Endothelial cell of umbilical vein (primary cell): ENCODE measurements around the gene NEDD4. TPM values are rescaled to one million over a fixed set of nuclear protein-coding genes. Genes with fewer than 3 reads are reported as not detected.

Source experiments
- BruUV-seq: library from RNA; stranded (reverse); fragments of 400-500 nt; replicated peaks from 2 replicates; lab custom pipeline; 2021; lab: Mats Ljungman, UMichigan
- CTCF ChIA-PET: fragments of 300-600, 350-600 bp; sonication (Branson Sonifier 250); formaldehyde crosslinking; loops from one replicate; lab custom pipeline; 2021; ENCODE audit warnings: antibody characterized with exemption, inconsistent platforms; lab: Charles Lee
- POLR2A ChIA-PET: fragments of 300-600, 350-600 bp; sonication (Branson Sonifier 250); formaldehyde crosslinking; loops from one replicate; lab custom pipeline; 2021; ENCODE audit warnings: antibody characterized with exemption, inconsistent platforms; lab: Charles Lee
- DNase-seq: peaks from one replicate; pipeline ENCODE4 v3.0.0-alpha.2; 2011; ENCODE audit warnings: low read depth, low spot score
- FAIRE-seq: peaks from 2 replicates; lab custom pipeline; 2011; peaks lifted over from hg19 to GRCh38; lab: Jason Lieb, UNC
- H2AFZ ChIP-seq: 2 replicates; pipeline ENCODE4 v1.6.0; 2012; ENCODE audit warnings: low read depth, low read length, control low read depth, inconsistent platforms
- H3K27ac ChIP-seq: 2 replicates; pipeline ENCODE4 v1.5.1; 2011; ENCODE audit warnings: low read depth, mild to moderate bottlenecking, control low read depth, low read length, moderate library complexity; ENCODE audit not compliant: insufficient read depth
- H3K27me3 ChIP-seq, 2 experiments: 2 replicates each; pipeline versions ENCODE4 v1.6.0 to v1.6.1; 2011; ENCODE audit warnings: low read length in 2 of 2, mixed read lengths in 1 of 2; ENCODE audit not compliant: control insufficient read depth in 2 of 2, insufficient read depth in 2 of 2
- H3K36me3 ChIP-seq, 2 experiments: 2 replicates in 1 of 2; 3 replicates in 1 of 2; pipeline ENCODE4 v1.5.1; 2011; ENCODE audit warnings: low read length in 2 of 2, mild to moderate bottlenecking in 1 of 2, moderate library complexity in 1 of 2; ENCODE audit not compliant: control insufficient read depth in 2 of 2, insufficient read depth in 2 of 2; ENCODE audit errors: extremely low read depth in 1 of 2
- H3K4me1 ChIP-seq: 3 replicates; pipeline ENCODE4 v1.5.1; 2011; ENCODE audit warnings: mild to moderate bottlenecking, low read length; ENCODE audit not compliant: control insufficient read depth, insufficient read depth; ENCODE audit errors: extremely low read depth
- H3K4me2 ChIP-seq: 2 replicates; pipeline ENCODE4 v1.6.1; 2011; ENCODE audit warnings: low read length, control low read depth, mixed read lengths; ENCODE audit not compliant: insufficient read depth
- H3K4me3 ChIP-seq, 3 experiments: fragments of 200-600 bp in 1 of 3; sonication (generic), shearing (Covaris generic) in 1 of 3; replicated peaks in 1 of 3; 2 replicates each; pipeline ENCODE4 v1.5.1; 2011 to 2016; ENCODE audit warnings: control low read depth in 3 of 3, low read length in 3 of 3, mild to moderate bottlenecking in 2 of 3, inconsistent platforms in 1 of 3, low read depth in 1 of 3, moderate library complexity in 1 of 3; ENCODE audit not compliant: insufficient read depth in 1 of 3
- H3K79me2 ChIP-seq: 2 replicates; pipeline ENCODE4 v1.6.0; 2012; ENCODE audit warnings: low read length, inconsistent platforms; ENCODE audit not compliant: control insufficient read depth, insufficient read depth
- H3K9ac ChIP-seq: replicated peaks from 2 replicates; pipeline ENCODE3; 2011; ENCODE audit warnings: low read length, control low read depth; ENCODE audit not compliant: insufficient read depth; ENCODE audit errors: extremely low read depth
- H3K9me1 ChIP-seq: replicated peaks from 3 replicates; pipeline ENCODE4 v1.6.0; 2011; ENCODE audit warnings: mild to moderate bottlenecking, low read length; ENCODE audit not compliant: control insufficient read depth, insufficient read depth; ENCODE audit errors: extremely low read depth
- H3K9me3 ChIP-seq: replicated peaks from 2 replicates; pipeline ENCODE4 v1.5.1; 2012; ENCODE audit warnings: low read length, inconsistent platforms; ENCODE audit not compliant: control insufficient read depth, insufficient read depth
- H4K20me1 ChIP-seq: replicated peaks from 2 replicates; pipeline ENCODE3; 2011; ENCODE audit warnings: mild to moderate bottlenecking, low read length; ENCODE audit not compliant: control insufficient read depth, insufficient read depth; ENCODE audit errors: extremely low read depth
- EZH2 ChIP-seq: IDR thresholded peaks from 2 replicates; pipeline ENCODE4 v1.6.1; 2012; ENCODE audit warnings: borderline replicate concordance, low read depth, mild to moderate bottlenecking, moderate library complexity, low read length, inconsistent platforms; ENCODE audit not compliant: severe bottlenecking
- FOS ChIP-seq: IDR thresholded peaks from 2 replicates; pipeline ENCODE4 v1.6.1; 2011; ENCODE audit warnings: mild to moderate bottlenecking, low read length, moderate library complexity, borderline replicate concordance; ENCODE audit not compliant: insufficient read depth
- GATA2 ChIP-seq: IDR thresholded peaks from 2 replicates; pipeline ENCODE4 v1.7.0; 2011; ENCODE audit warnings: low read depth, mild to moderate bottlenecking, moderate library complexity, mixed read lengths, low read length; ENCODE audit not compliant: insufficient read length, insufficient read depth
- JUN ChIP-seq: IDR thresholded peaks from 2 replicates; pipeline ENCODE4 v1.6.1; 2011; ENCODE audit warnings: borderline replicate concordance, low read depth; ENCODE audit not compliant: insufficient read length, insufficient read depth
- MAX ChIP-seq: IDR thresholded peaks from 2 replicates; pipeline ENCODE4 v1.6.1; 2011; ENCODE audit not compliant: insufficient read depth, insufficient read length
- MYC ChIP-seq: IDR thresholded peaks from one replicate; pipeline ENCODE4 v1.6.1; 2011; ENCODE audit warnings: mild to moderate bottlenecking, low read depth, low read length
- POLR2A ChIP-seq: IDR thresholded peaks from 2 replicates; pipeline ENCODE4 v1.6.1; 2012; ENCODE audit warnings: low read depth, mild to moderate bottlenecking, control low read depth, low read length
- POLR2AphosphoS5 ChIP-seq: IDR thresholded peaks from 2 replicates; pipeline ENCODE4 v1.6.1; 2012; ENCODE audit warnings: low read depth, mild to moderate bottlenecking, control low read depth, low read length, moderate library complexity; ENCODE audit not compliant: insufficient read depth
- dilution Hi-C: fragments of 300-500 bp; cut with MboI; formaldehyde crosslinking; loops from one replicate; pipeline ENCODE4 v1.15.0; 2019; ENCODE audit warnings: low sequenced_read_pairs; ENCODE audit not compliant: extremely low pct_ligation_motif_present
- intact Hi-C: fragments of 100-400 bp; cut with micrococcal nuclease; formaldehyde crosslinking; loops from one replicate; pipeline ENCODE4 v1.10.0; 2022
- polyA plus RNA-seq, 4 experiments: library from polyadenylated mRNA; depleted of rRNA in 3 of 4; stranded (reverse) in 3 of 4; unstranded in 1 of 4; fragments of >200 nt; gene quantifications; 2 replicates each; pipeline versions ENCODE4 v1.2.1 to v1.2.3, GENCODE V29; 2011 to 2012; ENCODE audit warnings: missing spikeins in 1 of 4
- total RNA-seq: library from RNA; stranded (reverse); gene quantifications from 2 replicates; pipeline ENCODE4 v1.2.3, GENCODE V29; 2021
- TF ChIP-seq, protein P1 (sequence below), 2 donors: IDR thresholded peaks; 1 replicate in 1 of 2; 2 replicates in 1 of 2; pipeline ENCODE4 v1.5.1; 2011; ENCODE audit warnings: low read length in 2 of 2, mild to moderate bottlenecking in 2 of 2, moderate library complexity in 2 of 2, control low read depth in 1 of 2, inconsistent platforms in 1 of 2, low read depth in 1 of 2; ENCODE audit not compliant: insufficient read depth in 1 of 2; ENCODE audit errors: extremely low read depth in 1 of 2

Gene NEDD4
- total and polyA plus RNA-seq, 2 donors (not counting 3 experiments of a cell fraction or from before 2014, with no cell fraction given) = 9.2 to 39.0 TPM

DNA sequence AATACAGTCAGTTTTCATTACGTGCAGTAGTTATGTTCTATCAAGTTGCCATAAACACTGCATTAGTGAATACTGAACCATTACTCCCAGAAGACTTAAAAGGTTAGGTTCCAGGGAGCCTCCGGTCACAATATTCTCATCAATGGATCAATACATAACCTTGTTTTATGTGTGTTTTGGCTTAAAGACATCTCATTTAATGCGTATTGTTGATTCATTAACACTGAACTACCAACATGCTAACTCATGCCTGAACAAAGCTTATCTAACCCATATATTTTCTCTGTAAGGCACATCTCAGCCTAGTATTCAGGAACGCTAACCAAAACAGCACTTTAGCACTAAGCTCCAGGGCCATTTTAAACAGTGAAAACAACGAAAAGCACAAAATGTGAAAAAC is 24.1 kb upstream of the NEDD4 start:
- H3K9me3 ChIP-seq = no peaks in the 10 kb centered on the region
- intact Hi-C loops = no loop called here
- no TSS peak for BruUV-seq

More for the DNA sequence above, 24.1 kb upstream of the NEDD4 start:
- Histone ChIP-seq H3K4me3 (no peak overlapping the region), H3K36me3 (no peaks in the 10 kb centered on the region), H3K9me1 (no peaks in the 10 kb centered on the region), H3K27me3 (peaks cover 7 to 10% of the 10 kb centered on the region in 2 experiments), H3K4me1 (no peaks in the 10 kb centered on the region), H3K79me2 (no peaks in the 10 kb centered on the region), H2AFZ (no peak overlapping the region), H3K27ac (no peak overlapping the region), H3K4me2 (no peak overlapping the region), H4K20me1 (no peaks in the 10 kb centered on the region), H3K9ac (no peak overlapping the region)
- DNase-seq = no peak
- FAIRE-seq = no peak
- CTCF ChIA-PET = interaction anchor here (1.0 to 2.6 kb wide), 7 partner anchors 11 to 99 kb away, joined by 3 to 7 read pairs (median 4); no protein-coding TSS in a partner anchor
- TF ChIP-seq, protein P1, sequence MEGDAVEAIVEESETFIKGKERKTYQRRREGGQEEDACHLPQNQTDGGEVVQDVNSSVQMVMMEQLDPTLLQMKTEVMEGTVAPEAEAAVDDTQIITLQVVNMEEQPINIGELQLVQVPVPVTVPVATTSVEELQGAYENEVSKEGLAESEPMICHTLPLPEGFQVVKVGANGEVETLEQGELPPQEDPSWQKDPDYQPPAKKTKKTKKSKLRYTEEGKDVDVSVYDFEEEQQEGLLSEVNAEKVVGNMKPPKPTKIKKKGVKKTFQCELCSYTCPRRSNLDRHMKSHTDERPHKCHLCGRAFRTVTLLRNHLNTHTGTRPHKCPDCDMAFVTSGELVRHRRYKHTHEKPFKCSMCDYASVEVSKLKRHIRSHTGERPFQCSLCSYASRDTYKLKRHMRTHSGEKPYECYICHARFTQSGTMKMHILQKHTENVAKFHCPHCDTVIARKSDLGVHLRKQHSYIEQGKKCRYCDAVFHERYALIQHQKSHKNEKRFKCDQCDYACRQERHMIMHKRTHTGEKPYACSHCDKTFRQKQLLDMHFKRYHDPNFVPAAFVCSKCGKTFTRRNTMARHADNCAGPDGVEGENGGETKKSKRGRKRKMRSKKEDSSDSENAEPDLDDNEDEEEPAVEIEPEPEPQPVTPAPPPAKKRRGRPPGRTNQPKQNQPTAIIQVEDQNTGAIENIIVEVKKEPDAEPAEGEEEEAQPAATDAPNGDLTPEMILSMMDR (IDR thresholded peaks at IDR 0.05; ENCODE audit: extremely low read depth in 1 of 2, insufficient read depth in 1 of 2, low read depth in 1 of 2, low read length in 2 of 2) = no peak
- TF ChIP-seq MYC = no peak
- no peak for TF ChIP-seq POLR2A
- no peak for TF ChIP-seq POLR2AphosphoS5
- TF ChIP-seq MAX = no peak
- no peak for TF ChIP-seq FOS
- no peak for TF ChIP-seq GATA2
- TF ChIP-seq EZH2 = no peak
- no peak for TF ChIP-seq JUN
- POLR2A ChIA-PET = no interaction called here
- dilution Hi-C loops = no loop called here
